Inferior parietal cortex (tissue), 1 donor: ENCODE measurements around the gene USP54.

Experiments used
- DNase-seq: peaks from one replicate; pipeline ENCODE4 v3.0.0-alpha.2; 2016; ENCODE audit errors: extremely low spot score

USP54 gene

GRCh38 chr10:73522263-73522662 lies 68.9 kb downstream of the USP54 start:
- DNase-seq = no peak

GRCh38 chr10:73519336-73519735 lies 71.8 kb downstream of the USP54 start:
- DNase-seq = no peak

- DNase-seq = no peak
Measured at GRCh38 chr10:73517166-73517888, 73.8 kb downstream of the USP54 start.

- DNase-seq = no peak
Measured at GRCh38 chr10:73512207-73512743, 78.9 kb downstream of the USP54 start.

- no peak for DNase-seq
Measured at GRCh38 chr10:73509695-73510094, 81.4 kb downstream of the USP54 start.

- no peak for DNase-seq
Measured at GRCh38 chr10:73506491-73506890, 84.7 kb downstream of the USP54 start.

- no peak for DNase-seq
Measured at GRCh38 chr10:73506074-73506473, 85.1 kb downstream of the USP54 start.

- DNase-seq = no peak
Measured at GRCh38 chr10:73503037-73503436, 88.1 kb downstream of the USP54 start.

GRCh38 chr10:73501651-73502050 lies 89.5 kb downstream of the USP54 start:
- no peak for DNase-seq

- no peak for DNase-seq
Measured at GRCh38 chr10:73497623-73498022, 93.5 kb downstream of the USP54 start.

GRCh38 chr10:73495884-73496674 lies 95.1 kb downstream of the USP54 start, which contains the start of gene PPP3CB:
Gene PPP3CB, minus strand, starts transcription at chr10:73496024. Its CDS starts 135 bp downstream, at chr10:73495889.
- peak; percentile 81 for DNase-seq

GRCh38 chr10:73495226-73495883 lies 95.8 kb downstream of the USP54 start:
- peak; percentile 67 for DNase-seq

GRCh38 chr10:73494877-73495225 lies 96.3 kb downstream of the USP54 start:
- peak; percentile 20 for DNase-seq

GRCh38 chr10:73494213-73494612 lies 96.9 kb downstream of the USP54 start:
- no peak for DNase-seq

GRCh38 chr10:73493781-73494180 lies 97.4 kb downstream of the USP54 start:
- DNase-seq = no peak

GRCh38 chr10:73486601-73487000 lies 104.5 kb downstream of the USP54 start:
- no peak for DNase-seq

GRCh38 chr10:73485320-73485719 lies 105.8 kb downstream of the USP54 start:
- no peak for DNase-seq

GRCh38 chr10:73480158-73480557 lies 111.0 kb downstream of the USP54 start:
- DNase-seq = no peak

GRCh38 chr10:73478636-73479035 lies 112.5 kb downstream of the USP54 start:
- DNase-seq = no peak

- DNase-seq = no peak
Measured at GRCh38 chr10:73471226-73471625, 119.9 kb downstream of the USP54 start.

GRCh38 chr10:73469579-73469978 lies 121.6 kb downstream of the USP54 start:
- no peak for DNase-seq

GRCh38 chr10:73467206-73467605 lies 123.9 kb downstream of the USP54 start:
- no peak for DNase-seq
